GM12864 (cell line): Measurements from ENCODE around the gene CRYL1.

ENCODE experiments used
- DNase-seq: peaks from one replicate; pipeline ENCODE4 v3.0.0-alpha.2; 2011; ENCODE audit warnings: low read depth
- H3K4me3 ChIP-seq: 2 replicates; pipeline ENCODE4 v1.5.1; 2011; ENCODE audit warnings: mild to moderate bottlenecking, low read depth, low read length, control low read depth
- CTCF ChIP-seq: IDR thresholded peaks from 2 replicates; pipeline ENCODE4 v1.5.1; 2011; ENCODE audit warnings: low read depth, mild to moderate bottlenecking, moderate library complexity, low read length, control low read depth, inconsistent platforms; ENCODE audit errors: missing control alignments

Gene CRYL1

GRCh38 chr13:20407759-20408158 lies 117.9 kb downstream of the CRYL1 start:
- no peak overlapping the region for H3K4me3 ChIP-seq
- DNase-seq, result no peak
- TF ChIP-seq CTCF, result no peak

DNA sequence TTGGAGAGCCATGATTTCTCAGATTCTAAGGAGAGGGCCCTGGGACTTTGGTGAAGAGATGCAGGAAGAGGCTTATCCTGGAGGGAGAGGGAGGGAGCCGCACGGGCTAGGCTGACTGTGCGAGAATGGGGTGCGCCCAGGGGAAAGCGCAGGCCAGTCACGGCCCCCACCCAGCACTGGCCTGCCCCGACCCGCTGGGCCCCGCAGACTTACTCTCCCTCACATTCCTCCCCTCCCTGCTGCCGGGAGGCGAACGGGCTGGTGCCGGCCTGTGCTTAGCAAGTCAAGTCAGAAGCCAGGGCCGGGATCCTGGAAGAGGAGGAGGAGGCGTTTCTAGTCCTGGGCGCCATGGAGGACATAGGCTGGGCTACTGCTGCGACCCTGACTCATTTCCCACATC lies 120.0 kb downstream of the CRYL1 start:
- no peak overlapping the region for H3K4me3 ChIP-seq
- TF ChIP-seq CTCF, result no peak
- DNase-seq, result no peak

DNA sequence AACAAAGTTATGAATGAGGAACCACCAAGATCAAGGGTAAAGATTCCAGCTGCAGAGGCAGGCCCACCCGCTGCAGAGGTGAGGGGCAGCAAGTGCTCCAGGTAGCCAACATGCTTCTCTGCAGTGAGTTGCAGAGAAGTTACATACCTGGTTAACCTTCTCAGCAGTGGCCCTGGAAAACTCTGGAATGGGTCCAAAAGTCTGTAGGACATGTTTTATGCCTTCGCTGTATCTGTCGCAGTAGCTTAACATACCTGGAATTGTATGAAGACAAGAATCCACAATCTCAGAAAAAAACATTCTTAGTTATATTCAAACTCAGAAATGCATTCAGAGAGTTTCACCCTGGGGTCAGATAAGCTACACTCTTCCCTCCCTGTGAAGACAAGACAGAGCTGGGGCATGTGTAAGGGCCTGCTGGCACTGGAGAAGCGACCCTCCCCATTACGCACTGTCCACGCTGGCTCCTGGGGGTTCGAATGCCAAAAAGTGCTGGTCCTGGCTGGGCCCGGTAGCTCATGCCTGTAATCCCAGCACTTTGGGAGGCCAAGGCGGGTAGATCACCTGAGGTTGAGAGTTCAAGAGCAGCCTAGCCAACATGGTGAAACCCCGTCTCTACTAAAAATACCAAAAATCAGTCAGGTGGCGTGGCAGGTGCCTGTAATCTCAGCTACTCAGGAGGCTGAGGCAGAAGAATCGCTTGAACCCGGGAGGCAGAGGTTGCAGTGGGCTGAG lies 121.0 kb downstream of the CRYL1 start:
- no peak overlapping the region for H3K4me3 ChIP-seq
- no peak for TF ChIP-seq CTCF
- no peak for DNase-seq

DNA sequence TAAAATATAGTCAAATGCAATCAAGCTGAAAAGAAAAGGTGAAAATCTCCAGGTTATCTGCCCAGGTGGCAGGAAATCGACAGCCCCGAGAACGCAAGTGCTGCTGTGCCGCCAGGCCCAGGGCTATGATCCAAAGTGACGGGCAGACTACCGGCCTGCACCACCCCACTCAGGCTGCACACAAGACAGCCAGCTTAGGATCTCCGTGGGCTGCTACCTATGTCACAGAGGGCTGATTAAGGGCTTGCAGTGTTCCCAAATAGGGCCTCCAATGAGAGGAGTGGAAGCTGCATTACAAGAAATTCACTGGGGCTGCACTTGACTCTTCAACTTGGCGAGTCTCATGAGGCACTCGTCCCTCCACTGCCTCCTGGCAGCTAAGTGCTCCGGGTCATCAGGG lies 121.8 kb downstream of the CRYL1 start:
- no peak for DNase-seq
- TF ChIP-seq CTCF, result no peak
- no peak overlapping the region for H3K4me3 ChIP-seq

DNA sequence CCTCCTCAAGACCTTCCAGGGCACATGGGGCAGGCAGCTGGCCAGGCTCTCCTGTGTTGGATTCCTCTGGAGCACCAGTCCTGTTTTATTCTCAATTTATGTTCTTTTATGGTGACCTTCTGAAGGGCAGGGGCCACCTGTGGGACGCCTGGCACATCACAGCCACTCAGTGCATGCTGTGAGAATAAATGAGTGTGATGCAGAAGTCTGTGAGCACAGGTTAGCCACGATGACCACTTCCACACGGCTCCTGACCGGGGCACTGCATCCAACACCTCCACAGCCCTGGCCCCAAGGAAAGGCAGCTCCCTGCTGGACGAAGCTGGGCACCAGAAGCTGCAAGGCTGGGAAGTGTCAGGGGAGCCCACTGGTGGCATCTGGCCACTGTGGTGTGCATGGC lies 122.8 kb downstream of the CRYL1 start:
- H3K4me3 ChIP-seq, result no peak overlapping the region
- DNase-seq, result no peak
- no peak for TF ChIP-seq CTCF

GRCh38 chr13:20401931-20402856 lies 123.5 kb downstream of the CRYL1 start:
- TF ChIP-seq CTCF, result no peak
- DNase-seq, result no peak
- no peak overlapping the region for H3K4me3 ChIP-seq

GRCh38 chr13:20401531-20401930 lies 124.1 kb downstream of the CRYL1 start:
- no peak for DNase-seq
- no peak for TF ChIP-seq CTCF
- no peak overlapping the region for H3K4me3 ChIP-seq
